Naive B cell (primary cell): Measurements from ENCODE around the gene EFHC1. TPM values are rescaled to one million over a fixed set of nuclear protein-coding genes. Genes with fewer than 3 reads are reported as not detected.
A peak's percentile ranks its signal among the peaks of the same experiment; 100 is the strongest.

Source experiments
- ATAC-seq, 2 donors: fragments of 150-1000 bp; cut with Tn5 transposase; 2 replicates each; pipeline ENCODE4 v1.10.0; 2021; ENCODE audit warnings: low read depth in 2 of 2, mild to moderate bottlenecking in 2 of 2, moderate library complexity in 2 of 2
- DNase-seq: peaks from one replicate; pipeline ENCODE4 v3.0.0; 2022
- H3K27ac Mint-ChIP-seq, 6 donors: one replicate each; pipeline ENCODE4 v1.8.0; 2020 to 2022; ENCODE audit warnings: mild to moderate bottlenecking in 6 of 6, mixed read lengths in 6 of 6, moderate library complexity in 5 of 6, inconsistent platforms in 2 of 6
- H3K27me3 Mint-ChIP-seq, 3 donors: one replicate each; pipeline ENCODE4 v1.8.0; 2021 to 2022; ENCODE audit warnings: mixed read lengths in 3 of 3, mild to moderate bottlenecking in 1 of 3
- H3K36me3 Mint-ChIP-seq, 2 donors: one replicate each; pipeline ENCODE4 v1.8.0; 2020 to 2022; ENCODE audit warnings: mixed read lengths in 2 of 2, inconsistent platforms in 1 of 2, mild to moderate bottlenecking in 1 of 2
- H3K4me1 Mint-ChIP-seq, 3 donors: one replicate each; pipeline ENCODE4 v1.8.0; 2020 to 2022; ENCODE audit warnings: mixed read lengths in 3 of 3, inconsistent platforms in 1 of 3, mild to moderate bottlenecking in 1 of 3, moderate library complexity in 1 of 3
- H3K4me3 Mint-ChIP-seq, 8 donors: one replicate each; pipeline ENCODE4 v1.8.0; 2020 to 2022; ENCODE audit warnings: mild to moderate bottlenecking in 8 of 8, mixed read lengths in 8 of 8, moderate library complexity in 8 of 8, inconsistent platforms in 2 of 8
- H3K9me3 Mint-ChIP-seq, 7 donors: one replicate each; pipeline ENCODE4 v1.8.0; 2020 to 2022; ENCODE audit warnings: mixed read lengths in 7 of 7, mild to moderate bottlenecking in 5 of 7, inconsistent platforms in 2 of 7, moderate library complexity in 1 of 7
- polyA plus RNA-seq, 6 donors: library from polyadenylated mRNA; unstranded; fragments of 300-500 nt; fragmentation: Illumina TruSeq; gene quantifications; one replicate each; pipeline ENCODE4 v1.2.3, GENCODE V29; 2021; ENCODE audit warnings: low read depth in 6 of 6

Gene EFHC1
- polyA plus RNA-seq, 6 donors from 2014 or later, result 4.1 to 27.2 (median 8.4) TPM

DNA sequence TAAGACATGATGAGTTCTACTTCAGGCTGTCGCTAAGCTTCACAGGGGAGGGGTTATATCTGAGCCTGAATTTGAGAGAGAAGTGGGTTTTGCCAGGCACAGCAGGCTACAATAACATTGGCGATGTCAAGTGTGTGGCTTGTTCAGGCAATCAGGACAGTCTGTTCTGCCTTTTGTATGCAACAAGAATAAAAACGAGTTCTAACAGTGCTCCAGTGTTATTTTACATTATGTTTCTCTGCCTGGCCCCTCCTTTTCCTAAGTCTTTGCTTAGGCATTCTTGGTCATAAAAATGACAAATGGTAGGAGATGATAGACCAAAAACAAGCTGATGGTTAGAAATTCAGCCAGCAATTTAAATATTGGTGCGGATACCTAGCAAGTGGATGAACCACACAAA, 31.4 kb upstream of the EFHC1 start:
- ATAC-seq (no peak), DNase-seq (no peak)
- Mint-ChIP-seq H3K27ac (peak overlapping the region in 2 of 6 donors; percentile 75 to 80), H3K4me3 (no peak overlapping the region), H3K36me3 (no peaks in the 10 kb centered on the region), H3K27me3 (no peaks in the 10 kb centered on the region), H3K9me3 (peaks cover 0 to 3% (median 0%) of the 10 kb centered on the region in 7 donors), H3K4me1 (peaks cover 33 to 42% (median 40%) of the 10 kb centered on the region in 3 donors)

DNA sequence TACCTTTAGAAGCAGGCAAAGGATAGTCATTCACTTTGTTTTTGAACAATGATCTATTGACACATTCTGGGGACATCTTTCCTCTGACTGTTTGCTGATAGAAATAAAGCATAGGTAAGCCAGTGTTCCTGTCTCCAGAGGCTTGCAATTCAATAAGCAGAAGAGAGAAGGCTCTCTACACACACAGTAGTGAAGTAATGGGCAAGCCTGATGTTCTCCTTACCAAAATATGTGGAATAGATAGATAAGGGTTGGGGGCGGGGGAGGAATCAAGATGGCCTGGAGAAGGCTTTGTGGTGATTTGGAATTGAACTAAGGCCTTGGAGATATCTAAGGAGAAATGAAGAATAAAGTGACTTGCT, 30.9 kb upstream of the EFHC1 start:
- H3K9me3 Mint-ChIP-seq, result peaks cover 0 to 3% (median 0%) of the 10 kb centered on the region in 7 donors
- H3K27me3 Mint-ChIP-seq, result no peaks in the 10 kb centered on the region
- DNase-seq (no peak), ATAC-seq (no peak)
- peak overlapping the region in 3 of 8 donors; percentile 36 to 86 (median 67) for H3K4me3 Mint-ChIP-seq
- H3K4me1 Mint-ChIP-seq, result peaks cover 29 to 44% (median 39%) of the 10 kb centered on the region in 3 donors
- peak overlapping the region; percentile 4 to 80 (median 60) for H3K27ac Mint-ChIP-seq
- no peaks in the 10 kb centered on the region for H3K36me3 Mint-ChIP-seq

DNA sequence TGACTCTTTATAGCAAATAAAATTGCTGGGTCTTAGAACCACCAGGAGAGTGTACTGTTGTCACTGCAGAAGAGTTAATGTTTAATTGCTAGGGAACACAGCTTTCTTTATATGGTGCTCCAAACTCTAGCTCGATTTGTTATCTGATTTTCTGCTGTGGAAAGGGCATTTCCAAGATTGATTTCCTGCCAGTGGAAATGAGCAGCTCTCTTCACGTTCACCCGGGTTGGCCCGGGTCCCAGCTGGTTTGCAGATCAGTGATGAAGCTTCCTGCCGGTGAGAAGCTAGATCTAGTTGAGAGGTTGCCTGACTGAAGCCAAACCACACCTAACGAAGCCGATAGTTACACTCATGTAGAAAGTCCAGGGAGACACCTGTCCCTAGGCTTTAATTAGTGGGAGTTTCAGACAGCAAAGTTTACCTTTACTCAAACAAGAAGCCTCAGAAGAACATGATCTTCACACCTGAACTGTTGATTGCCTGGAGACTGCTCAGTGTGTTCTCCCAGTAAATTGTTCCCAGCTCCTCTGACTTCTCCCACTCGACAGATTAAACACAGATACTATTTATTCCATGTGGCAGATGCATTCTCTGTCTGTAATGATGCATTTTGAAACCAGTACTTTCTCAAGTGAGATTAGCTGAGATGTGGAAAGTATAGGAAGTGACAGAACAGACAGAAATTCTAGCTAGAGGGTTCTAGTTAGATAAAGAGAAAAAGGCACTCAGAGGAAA, 30.3 kb upstream of the EFHC1 start:
- Mint-ChIP-seq H3K4me3 (peak overlapping the region; percentile 4 to 86 (median 68)), H3K9me3 (peaks cover 0 to 3% (median 0%) of the 10 kb centered on the region in 7 donors), H3K4me1 (peaks cover 26 to 42% (median 33%) of the 10 kb centered on the region in 3 donors), H3K27ac (peak overlapping the region; percentile 34 to 84 (median 77)), H3K27me3 (no peaks in the 10 kb centered on the region), H3K36me3 (no peaks in the 10 kb centered on the region)
- ATAC-seq (peak; percentile 26 to 47), DNase-seq (no peak)

DNA sequence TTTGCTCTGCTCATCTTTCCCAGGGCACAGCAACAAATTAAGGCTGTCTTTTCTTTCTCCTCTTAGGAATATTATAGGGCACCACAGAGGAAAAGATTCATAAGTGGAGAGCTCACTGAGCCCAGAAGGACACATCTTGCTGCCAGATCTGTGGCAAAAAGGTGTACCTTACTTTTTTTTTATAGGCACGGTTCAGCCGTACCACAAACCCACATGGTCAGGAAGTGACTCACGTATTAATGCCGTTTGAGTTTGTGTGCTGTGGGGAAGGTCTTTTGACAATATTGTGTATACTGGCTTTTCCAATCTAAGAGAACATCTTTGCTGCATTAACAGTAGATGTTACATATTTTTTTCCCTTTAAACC, 29.8 kb upstream of the EFHC1 start:
- H3K36me3 Mint-ChIP-seq, result no peaks in the 10 kb centered on the region
- ATAC-seq (peak; percentile 86 to 88), DNase-seq (peak; percentile 46)
- H3K9me3 Mint-ChIP-seq, result peaks cover 0 to under 1% (median 0%) of the 10 kb centered on the region in 7 donors
- H3K27ac Mint-ChIP-seq, result peak overlapping the region in 4 of 6 donors; percentile 21 to 80 (median 72)
- peaks cover 20 to 36% (median 28%) of the 10 kb centered on the region in 3 donors for H3K4me1 Mint-ChIP-seq
- no peaks in the 10 kb centered on the region for H3K27me3 Mint-ChIP-seq
- peak overlapping the region; percentile 4 to 86 (median 68) for H3K4me3 Mint-ChIP-seq

DNA sequence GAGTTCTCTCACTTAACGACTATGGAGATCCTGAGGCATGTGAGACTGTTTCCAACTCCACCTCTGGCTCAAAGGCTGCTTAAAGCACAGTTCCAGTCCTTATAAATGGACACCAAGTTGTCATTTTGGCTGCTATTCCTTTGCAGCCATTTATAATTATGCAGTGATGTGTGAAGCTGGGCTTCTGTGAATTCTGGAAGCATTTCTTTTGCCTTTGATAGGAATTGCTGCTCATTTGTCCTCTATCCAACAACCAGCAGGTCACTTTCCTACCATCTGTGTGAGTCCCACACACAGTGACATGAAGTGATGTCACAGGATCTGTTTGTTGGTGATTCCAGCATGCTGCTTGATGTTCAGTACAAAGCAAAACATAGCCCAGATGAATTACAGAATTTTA, 28.5 kb upstream of the EFHC1 start:
- Mint-ChIP-seq H3K4me3 (no peak overlapping the region), H3K36me3 (no peaks in the 10 kb centered on the region), H3K27me3 (no peaks in the 10 kb centered on the region), H3K27ac (no peak overlapping the region), H3K4me1 (peaks cover 20 to 33% (median 27%) of the 10 kb centered on the region in 3 donors), H3K9me3 (no peaks in the 10 kb centered on the region)
- no peak for ATAC-seq
- no peak for DNase-seq

DNA sequence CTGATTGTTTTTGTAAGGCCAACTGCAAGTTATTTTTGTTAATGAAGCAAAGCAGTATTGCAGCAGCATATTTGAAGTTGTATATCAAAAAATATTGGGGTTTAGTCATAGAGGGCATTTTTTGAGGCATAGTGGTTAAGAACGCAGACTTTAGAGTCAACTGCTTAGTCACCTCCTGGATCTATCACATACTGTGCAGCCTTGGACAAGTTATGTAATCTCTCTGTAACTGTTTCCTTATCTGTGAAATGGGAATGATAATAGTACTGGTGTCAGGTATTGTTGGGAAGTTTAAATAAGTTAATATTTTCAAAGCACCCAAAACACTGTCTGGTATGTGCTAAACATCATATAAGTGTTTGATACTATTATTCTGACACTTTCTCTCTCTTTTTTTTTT, 27.2 kb upstream of the EFHC1 start:
- Mint-ChIP-seq H3K4me1 (peaks cover 25 to 42% (median 34%) of the 10 kb centered on the region in 3 donors), H3K27me3 (no peaks in the 10 kb centered on the region), H3K27ac (no peak overlapping the region), H3K9me3 (no peaks in the 10 kb centered on the region), H3K36me3 (no peaks in the 10 kb centered on the region), H3K4me3 (no peak overlapping the region)
- DNase-seq (no peak), ATAC-seq (no peak)

DNA sequence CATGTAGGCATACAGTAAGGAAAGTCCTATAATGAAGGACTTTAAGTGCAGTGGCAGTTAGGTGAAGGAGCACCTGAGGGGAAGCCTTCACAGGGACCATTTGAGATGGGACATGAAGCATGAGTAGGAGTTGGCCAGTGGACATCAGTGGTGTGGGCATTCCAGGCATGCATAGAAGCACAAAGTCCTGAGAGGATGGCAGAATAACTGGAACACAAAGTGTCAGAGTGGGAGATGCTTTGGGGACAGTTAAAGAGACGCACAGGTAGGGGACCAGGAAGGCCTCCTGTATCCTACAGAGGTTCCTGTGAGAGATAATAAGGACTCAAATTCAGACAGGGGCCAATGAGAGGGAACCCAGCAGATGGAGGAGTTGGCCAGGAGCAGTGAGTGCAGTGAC, 26.4 kb upstream of the EFHC1 start:
- peaks cover 25 to 48% (median 35%) of the 10 kb centered on the region in 3 donors for H3K4me1 Mint-ChIP-seq
- no peaks in the 10 kb centered on the region for H3K36me3 Mint-ChIP-seq
- no peaks in the 10 kb centered on the region for H3K27me3 Mint-ChIP-seq
- H3K27ac Mint-ChIP-seq, result peak overlapping the region in 2 of 6 donors; percentile 10 to 13
- DNase-seq (no peak), ATAC-seq (no peak)
- no peak overlapping the region for H3K4me3 Mint-ChIP-seq
- H3K9me3 Mint-ChIP-seq, result no peaks in the 10 kb centered on the region

DNA sequence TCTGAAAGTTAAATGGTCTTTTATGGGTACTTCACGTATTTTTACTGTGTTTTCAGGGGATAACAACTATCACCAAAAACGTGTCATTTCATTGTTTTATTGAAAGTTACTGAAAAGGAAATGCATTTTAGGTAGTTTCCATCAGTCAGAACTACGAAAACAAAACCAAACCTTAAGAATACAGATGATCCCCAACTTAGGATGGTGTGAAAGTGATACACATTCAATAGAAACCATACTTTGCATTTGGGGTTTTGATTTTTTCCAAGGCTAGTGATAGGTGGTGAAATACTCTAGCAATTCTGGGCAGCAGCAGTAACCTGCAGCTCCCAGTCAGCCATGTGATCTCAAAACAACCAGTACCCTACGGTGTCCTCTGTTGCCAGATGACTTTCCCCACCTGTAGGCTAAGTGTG, 25.9 kb upstream of the EFHC1 start:
- H3K4me3 Mint-ChIP-seq, result no peak overlapping the region
- ATAC-seq (peak; percentile 16 to 59), DNase-seq (no peak)
- H3K4me1 Mint-ChIP-seq, result peaks cover 23 to 48% (median 32%) of the 10 kb centered on the region in 3 donors
- H3K36me3 Mint-ChIP-seq, result no peaks in the 10 kb centered on the region
- no peaks in the 10 kb centered on the region for H3K27me3 Mint-ChIP-seq
- no peaks in the 10 kb centered on the region for H3K9me3 Mint-ChIP-seq
- H3K27ac Mint-ChIP-seq, result peak overlapping the region in 2 of 6 donors; percentile 10 to 13

DNA sequence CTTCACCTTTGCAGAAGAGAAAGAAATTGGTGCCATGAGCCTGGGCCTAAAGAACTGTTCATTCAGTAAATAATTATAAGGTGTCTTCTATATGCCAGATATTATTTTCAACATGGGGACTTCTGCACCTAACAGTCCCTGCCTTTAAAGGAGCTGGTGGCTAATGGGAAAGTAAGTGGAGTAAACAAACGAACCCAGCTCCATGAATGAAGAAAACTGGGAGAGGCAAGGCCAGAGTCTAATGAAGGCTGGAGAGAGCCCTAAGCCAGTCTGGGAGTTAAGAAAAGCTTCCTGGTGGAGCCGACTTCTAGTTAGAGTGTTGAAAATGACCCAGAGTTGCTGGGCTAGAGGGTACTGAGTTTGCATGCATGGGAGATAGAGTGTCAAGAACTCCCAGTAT, 24.2 kb upstream of the EFHC1 start:
- H3K27me3 Mint-ChIP-seq, result no peaks in the 10 kb centered on the region
- no peaks in the 10 kb centered on the region for H3K9me3 Mint-ChIP-seq
- H3K36me3 Mint-ChIP-seq, result no peaks in the 10 kb centered on the region
- H3K27ac Mint-ChIP-seq, result peak overlapping the region in 2 of 6 donors; percentile 6 to 19
- no peak for DNase-seq
- peaks cover 10 to 37% (median 23%) of the 10 kb centered on the region in 3 donors for H3K4me1 Mint-ChIP-seq
- ATAC-seq, result no peak
- peak overlapping the region in 1 of 8 donors; percentile 9 for H3K4me3 Mint-ChIP-seq

DNA sequence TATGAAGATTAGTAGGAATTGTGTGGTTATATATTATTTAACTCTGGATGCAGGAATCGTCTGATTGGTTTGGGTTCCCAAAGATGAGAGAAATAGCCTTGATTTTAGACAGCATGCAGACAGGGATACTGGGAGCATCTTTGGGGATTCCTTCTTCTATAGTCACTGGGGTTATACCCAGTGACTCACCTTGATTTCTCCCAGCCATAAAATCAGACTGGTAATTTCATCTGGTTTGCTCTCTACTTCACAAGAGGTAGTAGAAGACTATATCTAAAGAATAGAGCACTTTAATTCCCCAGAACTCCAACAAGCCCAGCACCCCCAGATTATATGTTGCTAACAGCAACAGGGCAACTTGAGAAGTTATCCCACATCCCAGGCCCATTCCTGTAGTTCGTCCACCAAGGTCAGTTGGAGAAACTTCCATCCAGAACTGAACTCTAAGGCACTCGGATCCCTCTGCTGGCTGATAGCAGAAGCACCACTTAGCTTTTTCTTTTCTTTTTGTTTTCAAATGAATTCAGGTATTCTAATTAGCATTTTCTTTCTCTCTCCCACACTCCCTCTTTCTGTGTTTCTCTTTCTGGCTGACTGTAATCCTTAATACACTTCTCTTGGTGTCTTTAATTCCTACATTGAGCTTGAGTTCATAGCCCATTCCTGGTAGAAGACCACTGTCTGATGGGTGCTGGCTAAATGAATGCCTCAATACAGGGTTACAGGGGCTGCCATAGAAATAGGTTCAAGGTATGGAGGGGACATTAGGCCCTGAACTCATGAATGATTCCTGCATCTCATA, 20.4 kb upstream of the EFHC1 start:
- Mint-ChIP-seq H3K27me3 (no peaks in the 10 kb centered on the region), H3K4me3 (no peak overlapping the region), H3K4me1 (peaks cover 12 to 26% (median 16%) of the 10 kb centered on the region in 3 donors), H3K27ac (peak overlapping the region in 2 of 6 donors; percentile 19 to 77), H3K36me3 (peaks cover 10 to 13% of the 10 kb centered on the region in 2 donors), H3K9me3 (no peaks in the 10 kb centered on the region)
- ATAC-seq, result no peak
- no peak for DNase-seq

DNA sequence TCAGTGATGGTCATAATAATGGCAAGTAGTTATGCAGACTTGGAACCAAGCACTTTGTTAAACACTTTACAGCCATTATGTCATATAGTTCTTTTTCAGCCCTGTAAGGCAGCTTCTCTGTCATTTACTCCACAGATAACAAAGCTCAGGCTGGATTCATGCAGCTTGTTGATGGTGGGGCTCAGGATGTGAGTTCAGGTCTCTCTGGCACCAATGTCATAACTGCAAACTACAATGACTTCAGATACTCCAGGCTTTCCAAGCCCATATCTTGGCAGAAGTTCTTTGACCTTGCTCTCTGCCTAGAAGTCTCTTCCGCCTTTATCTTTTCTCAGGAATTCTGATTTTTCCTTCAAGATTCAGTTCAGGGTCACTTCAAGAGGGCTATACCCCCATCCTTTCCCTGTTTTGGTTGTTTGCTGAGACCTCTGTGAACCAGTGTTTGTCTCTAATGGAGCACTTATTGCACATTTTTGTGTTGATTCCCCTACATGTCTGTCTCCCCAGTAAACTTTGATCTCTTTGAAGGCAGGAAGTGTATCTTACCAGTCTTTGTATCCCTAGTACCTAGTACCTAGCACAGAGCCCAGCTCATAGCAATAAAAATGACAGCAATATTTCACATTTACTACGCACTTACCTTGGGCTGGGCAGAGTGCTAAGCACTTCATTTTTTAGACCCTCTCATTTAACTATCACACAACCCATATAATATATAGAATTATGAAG, 19.7 kb upstream of the EFHC1 start:
- DNase-seq, result no peak
- no peaks in the 10 kb centered on the region for H3K27me3 Mint-ChIP-seq
- peak overlapping the region in 2 of 6 donors; percentile 19 to 49 for H3K27ac Mint-ChIP-seq
- H3K36me3 Mint-ChIP-seq, result peaks cover 10 to 13% of the 10 kb centered on the region in 2 donors
- no peak for ATAC-seq
- H3K4me3 Mint-ChIP-seq, result no peak overlapping the region
- peaks cover 12 to 26% (median 16%) of the 10 kb centered on the region in 3 donors for H3K4me1 Mint-ChIP-seq
- H3K9me3 Mint-ChIP-seq, result no peaks in the 10 kb centered on the region

DNA sequence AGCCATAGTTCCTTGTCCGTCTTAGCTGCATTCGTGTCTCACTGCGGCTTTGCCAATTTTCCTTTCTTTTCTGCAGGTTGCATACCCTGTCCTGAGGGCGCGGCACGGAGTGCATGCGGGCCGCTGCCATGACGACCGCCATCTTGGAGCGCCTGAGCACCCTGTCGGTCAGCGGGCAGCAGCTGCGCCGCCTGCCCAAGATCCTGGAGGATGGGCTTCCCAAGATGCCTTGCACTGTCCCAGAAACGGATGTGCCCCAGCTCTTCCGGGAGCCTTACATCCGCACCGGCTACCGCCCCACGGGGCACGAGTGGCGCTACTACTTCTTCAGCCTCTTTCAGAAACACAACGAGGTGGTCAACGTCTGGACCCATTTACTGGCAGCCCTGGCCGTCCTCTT, 17.1 kb upstream of the EFHC1 start:
- no peak overlapping the region for H3K27ac Mint-ChIP-seq
- H3K9me3 Mint-ChIP-seq, result no peaks in the 10 kb centered on the region
- H3K27me3 Mint-ChIP-seq, result no peaks in the 10 kb centered on the region
- peaks cover 13 to 15% of the 10 kb centered on the region in 2 donors for H3K36me3 Mint-ChIP-seq
- DNase-seq, result no peak
- H3K4me3 Mint-ChIP-seq, result no peak overlapping the region
- peaks cover 7 to 15% (median 8%) of the 10 kb centered on the region in 3 donors for H3K4me1 Mint-ChIP-seq
- ATAC-seq, result no peak

DNA sequence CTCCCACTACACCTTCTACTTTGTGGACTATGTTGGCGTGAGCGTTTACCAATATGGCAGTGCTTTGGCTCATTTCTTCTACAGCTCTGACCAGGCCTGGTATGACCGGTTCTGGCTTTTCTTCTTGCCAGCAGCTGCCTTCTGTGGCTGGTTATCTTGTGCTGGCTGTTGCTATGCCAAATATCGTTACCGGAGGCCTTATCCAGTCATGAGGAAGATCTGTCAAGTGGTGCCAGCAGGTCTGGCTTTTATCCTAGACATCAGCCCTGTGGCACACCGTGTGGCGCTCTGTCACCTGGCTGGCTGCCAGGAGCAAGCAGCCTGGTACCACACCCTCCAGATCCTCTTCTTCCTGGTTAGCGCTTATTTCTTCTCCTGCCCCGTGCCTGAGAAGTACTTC, 16.5 kb upstream of the EFHC1 start:
- H3K27me3 Mint-ChIP-seq, result no peaks in the 10 kb centered on the region
- DNase-seq (no peak), ATAC-seq (no peak)
- H3K27ac Mint-ChIP-seq, result peak overlapping the region in 1 of 6 donors; percentile 59
- H3K4me3 Mint-ChIP-seq, result no peak overlapping the region
- H3K4me1 Mint-ChIP-seq, result peaks cover 7 to 10% (median 8%) of the 10 kb centered on the region in 3 donors
- peaks cover 13 to 15% of the 10 kb centered on the region in 2 donors for H3K36me3 Mint-ChIP-seq
- no peaks in the 10 kb centered on the region for H3K9me3 Mint-ChIP-seq
